ENCODE results near the gene FAM241A. TPM values are rescaled to one million over a fixed set of nuclear protein-coding genes. Genes with fewer than 3 reads are reported as not detected.

The FAM241A gene
- total RNA-seq, 1 donor from 2014 or later = not detected

DNA sequence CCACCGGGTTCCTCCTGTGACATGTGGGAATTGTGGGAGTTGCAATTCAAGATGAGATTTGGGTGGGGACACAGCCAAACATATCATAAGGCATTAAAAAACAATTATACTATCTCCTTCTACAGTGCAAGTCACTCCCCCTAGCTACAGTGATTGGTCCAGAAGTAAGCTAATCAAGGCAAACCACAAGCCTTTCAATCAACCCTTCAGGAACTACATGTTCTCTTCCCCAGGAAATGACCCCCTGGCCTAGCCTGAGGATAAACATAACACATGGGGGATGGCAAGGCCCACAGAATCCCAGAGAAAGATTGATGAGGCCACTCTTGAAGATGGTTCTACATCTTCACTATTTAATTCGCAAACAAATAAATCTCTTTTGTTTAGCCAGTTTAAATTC is 25.2 kb upstream of the FAM241A start:
- no peak overlapping the region for H3K9ac ChIP-seq
- no peak overlapping the region for H3K4me2 ChIP-seq
- Mint-ChIP-seq H3K36me3 (no peaks in the 10 kb centered on the region), H3K27ac (no peak overlapping the region), H3K9me3 (no peaks in the 10 kb centered on the region), H3K4me1 (no peaks in the 10 kb centered on the region), H3K27me3 (ENCODE audit: insufficient read depth, low read depth) (peaks cover 2% of the 10 kb centered on the region), H3K4me3 (no peak overlapping the region)
- no peaks in the 10 kb centered on the region for H3K79me2 ChIP-seq (ENCODE audit: low read depth)
- H2AFZ ChIP-seq (replicated peaks) = no peak overlapping the region
- H3K9me3 ChIP-seq (ENCODE audit: low read depth) = no peaks in the 10 kb centered on the region
- H3K4me3 ChIP-seq = no peak overlapping the region
- H4K20me1 ChIP-seq (ENCODE audit: low read depth) = no peaks in the 10 kb centered on the region
- H3K4me1 ChIP-seq = no peaks in the 10 kb centered on the region
- no peaks in the 10 kb centered on the region for H3F3A ChIP-seq (ENCODE audit: low read depth)
- no peak for DNase-seq (ENCODE audit: low spot score)
- TF ChIP-seq, protein P1, sequence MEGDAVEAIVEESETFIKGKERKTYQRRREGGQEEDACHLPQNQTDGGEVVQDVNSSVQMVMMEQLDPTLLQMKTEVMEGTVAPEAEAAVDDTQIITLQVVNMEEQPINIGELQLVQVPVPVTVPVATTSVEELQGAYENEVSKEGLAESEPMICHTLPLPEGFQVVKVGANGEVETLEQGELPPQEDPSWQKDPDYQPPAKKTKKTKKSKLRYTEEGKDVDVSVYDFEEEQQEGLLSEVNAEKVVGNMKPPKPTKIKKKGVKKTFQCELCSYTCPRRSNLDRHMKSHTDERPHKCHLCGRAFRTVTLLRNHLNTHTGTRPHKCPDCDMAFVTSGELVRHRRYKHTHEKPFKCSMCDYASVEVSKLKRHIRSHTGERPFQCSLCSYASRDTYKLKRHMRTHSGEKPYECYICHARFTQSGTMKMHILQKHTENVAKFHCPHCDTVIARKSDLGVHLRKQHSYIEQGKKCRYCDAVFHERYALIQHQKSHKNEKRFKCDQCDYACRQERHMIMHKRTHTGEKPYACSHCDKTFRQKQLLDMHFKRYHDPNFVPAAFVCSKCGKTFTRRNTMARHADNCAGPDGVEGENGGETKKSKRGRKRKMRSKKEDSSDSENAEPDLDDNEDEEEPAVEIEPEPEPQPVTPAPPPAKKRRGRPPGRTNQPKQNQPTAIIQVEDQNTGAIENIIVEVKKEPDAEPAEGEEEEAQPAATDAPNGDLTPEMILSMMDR (IDR thresholded peaks at IDR 0.05) = no peak
- TF ChIP-seq EZH2phosphoT487 (IDR thresholded peaks at IDR 0.05) = no peak
- no peaks in the 10 kb centered on the region for H3K27me3 ChIP-seq
- no peaks in the 10 kb centered on the region for H3K36me3 ChIP-seq
- H3K27ac ChIP-seq = no peak overlapping the region

DNA sequence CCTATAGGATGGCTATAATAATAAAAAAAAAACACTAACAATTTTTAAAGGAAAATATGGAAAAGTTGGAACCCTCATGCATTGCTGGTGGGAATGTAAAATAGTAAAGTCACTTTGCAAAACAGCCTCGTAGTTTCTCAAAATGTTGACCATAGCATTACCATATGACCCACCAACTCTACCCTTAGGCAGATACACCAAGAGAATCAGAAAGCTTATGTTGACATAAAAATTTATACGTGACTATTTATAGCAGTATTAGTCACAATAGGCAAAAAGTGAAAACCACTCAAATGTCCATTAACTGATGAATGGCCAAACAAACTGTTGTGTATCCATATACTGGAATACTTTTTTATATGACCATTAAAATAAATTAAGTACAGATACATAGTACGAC is 19.8 kb upstream of the FAM241A start:
- Mint-ChIP-seq H3K9me3 (no peaks in the 10 kb centered on the region), H3K4me1 (peaks cover 13% of the 10 kb centered on the region)
- no peaks in the 10 kb centered on the region for H4K20me1 ChIP-seq (ENCODE audit: low read depth)

DNA sequence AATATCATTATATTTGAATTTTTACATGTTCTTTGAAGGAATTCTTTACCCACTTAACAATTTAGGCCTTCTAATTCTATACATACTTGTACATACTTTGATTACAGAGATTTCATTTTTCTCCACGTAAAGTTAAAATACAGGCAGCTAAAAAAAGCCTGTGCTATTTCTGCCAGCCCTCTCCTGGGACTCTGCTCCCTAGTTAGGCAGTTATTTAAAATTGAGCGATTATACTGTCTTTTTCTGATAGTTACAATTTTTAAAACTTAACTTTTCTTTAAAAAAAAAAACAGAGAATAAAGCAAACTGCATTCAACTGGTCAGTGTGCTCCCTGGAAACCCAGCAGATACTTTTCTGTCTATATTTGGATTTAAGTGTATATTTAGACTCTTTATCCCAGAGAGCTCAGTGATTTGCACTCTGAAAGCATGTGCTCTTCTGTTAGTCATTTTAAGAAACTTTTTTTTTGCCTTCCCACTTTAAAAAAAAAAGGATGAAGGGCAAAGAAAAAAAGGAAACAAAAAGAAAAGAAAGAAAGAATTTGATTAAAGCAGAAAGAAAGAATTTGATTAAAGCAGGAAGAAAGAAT is 18.1 kb upstream of the FAM241A start:
- Histone ChIP-seq H2AFZ (replicated peaks) (peak overlapping the region; percentile 20), H3K4me2 (no peak overlapping the region)

More for the DNA sequence above, 19.8 kb upstream of the FAM241A start:
- no peak overlapping the region for H3K4me2 ChIP-seq
- no peaks in the 10 kb centered on the region for H3K79me2 ChIP-seq (ENCODE audit: low read depth)
- no peaks in the 10 kb centered on the region for H3K27me3 ChIP-seq
- H3K9ac ChIP-seq = no peak overlapping the region
- Mint-ChIP-seq H3K4me3 (no peak overlapping the region), H3K36me3 (no peaks in the 10 kb centered on the region), H3K27me3 (ENCODE audit: insufficient read depth, low read depth) (no peaks in the 10 kb centered on the region), H3K27ac (no peak overlapping the region)
- no peaks in the 10 kb centered on the region for H3F3A ChIP-seq (ENCODE audit: low read depth)
- no peak overlapping the region for H2AFZ ChIP-seq (replicated peaks)
- no peaks in the 10 kb centered on the region for H3K9me3 ChIP-seq (ENCODE audit: low read depth)
- H3K27ac ChIP-seq = no peak overlapping the region
- H3K4me1 ChIP-seq = no peaks in the 10 kb centered on the region
- no peak overlapping the region for H3K4me3 ChIP-seq
- H3K36me3 ChIP-seq = no peaks in the 10 kb centered on the region
- TF ChIP-seq EZH2phosphoT487 (IDR thresholded peaks at IDR 0.05) (no peak), EZH2 (IDR thresholded peaks at IDR 0.05) (no peak)
- TF ChIP-seq, protein P1 (IDR thresholded peaks at IDR 0.05) = no peak
- DNase-seq (ENCODE audit: low spot score) = no peak

More for the DNA sequence above, 18.1 kb upstream of the FAM241A start:
- Histone ChIP-seq H3K9me3 (ENCODE audit: low read depth) (no peaks in the 10 kb centered on the region), H3K9ac (no peak overlapping the region), H3K27ac (no peak overlapping the region), H3K27me3 (no peaks in the 10 kb centered on the region), H3F3A (ENCODE audit: low read depth) (no peaks in the 10 kb centered on the region), H3K4me3 (no peak overlapping the region), H4K20me1 (ENCODE audit: low read depth) (no peaks in the 10 kb centered on the region), H3K4me1 (no peaks in the 10 kb centered on the region), H3K36me3 (no peaks in the 10 kb centered on the region), H3K79me2 (ENCODE audit: low read depth) (no peaks in the 10 kb centered on the region)
- H3K27me3 Mint-ChIP-seq (ENCODE audit: insufficient read depth, low read depth) = no peaks in the 10 kb centered on the region
- H3K9me3 Mint-ChIP-seq = no peaks in the 10 kb centered on the region
- H3K4me3 Mint-ChIP-seq = no peak overlapping the region
- no peak for TF ChIP-seq EZH2phosphoT487 (IDR thresholded peaks at IDR 0.05)
- TF ChIP-seq, protein P1 (IDR thresholded peaks at IDR 0.05) = no peak
- no peak for TF ChIP-seq EZH2 (IDR thresholded peaks at IDR 0.05)
- no peaks in the 10 kb centered on the region for H3K36me3 Mint-ChIP-seq
- DNase-seq (ENCODE audit: low spot score) = no peak
- no peak overlapping the region for H3K27ac Mint-ChIP-seq
- peaks cover 19% of the 10 kb centered on the region for H3K4me1 Mint-ChIP-seq

Measured in neural progenitor cell (in vitro differentiated cells).